Anterior cingulate cortex (tissue), 58 donors: Measurements from ENCODE around the gene NODAL.

Experiments used
- DNase-seq, 58 donors: peaks; one replicate each; lab custom pipeline; 2025; lab: John Stamatoyannopoulos, UW

NODAL gene

DNA sequence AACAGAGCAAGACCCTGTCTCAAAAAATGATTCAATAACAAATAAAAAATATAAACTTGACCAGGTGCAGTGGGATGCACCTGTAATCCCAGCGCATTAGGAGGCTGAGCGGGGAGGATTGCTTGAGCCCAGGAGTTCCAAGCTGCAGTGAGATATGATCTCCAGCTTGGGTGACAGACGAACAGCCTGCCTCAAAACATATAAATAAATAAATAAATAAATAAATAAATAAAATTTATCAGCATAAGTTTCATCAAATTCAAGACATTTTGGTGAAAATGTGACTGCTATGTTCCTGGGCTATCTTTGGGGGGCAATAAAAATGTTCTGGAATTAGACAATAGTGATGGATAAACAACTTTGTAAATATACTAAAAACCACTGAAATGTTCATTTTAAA, 42.3 kb downstream of the NODAL start:
- DNase-seq = no peak

DNA sequence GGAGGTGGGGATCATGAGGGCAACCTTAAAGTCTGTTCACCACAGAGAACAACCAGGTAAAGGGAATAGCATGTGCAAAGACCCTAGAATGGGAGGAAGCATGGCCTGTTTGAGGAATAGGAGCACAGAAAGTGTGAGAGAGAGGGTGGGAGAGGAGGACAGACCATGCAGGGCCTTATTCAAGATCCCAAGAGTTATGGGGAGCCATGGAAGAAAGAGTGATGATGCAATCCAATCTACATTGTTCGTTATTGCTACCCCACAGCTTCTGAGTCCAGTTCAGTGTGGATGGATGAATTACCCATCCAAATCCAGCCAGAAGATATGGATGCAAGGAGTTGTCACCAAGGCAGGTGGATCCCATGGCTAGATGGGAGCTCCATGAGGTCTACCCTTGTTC, 45.3 kb downstream of the NODAL start:
- no peak for DNase-seq

DNA sequence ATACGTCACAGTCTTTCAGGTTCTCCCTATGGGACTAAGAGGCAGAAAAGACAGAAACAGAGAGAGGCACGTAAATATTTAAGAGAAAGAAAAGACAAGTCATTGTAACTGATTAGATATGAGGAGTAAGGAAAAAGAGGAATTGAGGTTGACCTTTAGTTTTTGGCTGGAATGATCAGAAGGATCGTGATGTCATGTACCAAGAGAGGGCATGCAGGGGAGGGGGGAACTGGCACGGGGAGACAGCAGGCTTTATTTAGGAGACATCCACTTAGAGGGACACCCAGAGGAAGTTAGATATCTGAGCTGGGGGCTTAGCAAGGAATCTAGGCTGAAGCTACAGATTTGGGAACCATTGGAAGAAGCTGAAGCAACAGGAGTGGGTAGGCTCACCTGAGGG, 49.8 kb downstream of the NODAL start:
- DNase-seq = no peak
